PC-9 (cell line): Measurements from ENCODE around the gene ITIH5. TPM values are rescaled to one million over a fixed set of nuclear protein-coding genes. Genes with fewer than 3 reads are reported as not detected.

Experiments used
- BruUV-seq: library from RNA; stranded (reverse); fragments of 400-500 nt; replicated peaks from 2 replicates; lab custom pipeline; 2021; lab: Mats Ljungman, UMichigan
- CTCF ChIA-PET: fragments of 300-600 bp; sonication (Branson Sonifier 250); formaldehyde crosslinking; loops from one replicate; lab custom pipeline; 2022; ENCODE audit warnings: antibody characterized with exemption; lab: Charles Lee
- POLR2A ChIA-PET: fragments of 300-600 bp; sonication (Branson Sonifier 250); formaldehyde crosslinking; loops from one replicate; lab custom pipeline; 2022; ENCODE audit warnings: antibody characterized with exemption; ENCODE audit not compliant: unreplicated experiment; lab: Charles Lee
- DNase-seq, 2 experiments: peaks; one replicate each; pipeline versions ENCODE4 v3.0.0 to v3.0.0-alpha.2; 2015 to 2022; ENCODE audit warnings: mixed read lengths in 1 of 2
- H2AFZ ChIP-seq: fragments of 200-600 bp; sonication (generic); 2 replicates; pipeline ENCODE4 v1.8.1; 2017; ENCODE audit warnings: antibody characterized with exemption
- H3F3A ChIP-seq: fragments of 200-600 bp; sonication (generic); 2 replicates; pipeline ENCODE4 v1.8.1; 2017; ENCODE audit warnings: antibody characterized with exemption, mild to moderate bottlenecking, low read depth; ENCODE audit not compliant: insufficient read depth
- H3K27ac ChIP-seq: fragments of 200-600 bp; sonication (generic); 2 replicates; pipeline ENCODE4 v1.6.1; 2016; ENCODE audit warnings: mixed run types
- H3K27me3 ChIP-seq: fragments of 200-600 bp; sonication (generic); 2 replicates; pipeline ENCODE4 v1.6.1; 2016; ENCODE audit warnings: low read depth, mixed run types; ENCODE audit not compliant: insufficient read depth
- H3K36me3 ChIP-seq: fragments of 200-600 bp; sonication (generic); 2 replicates; pipeline ENCODE4 v1.6.1; 2016; ENCODE audit warnings: low read depth, mixed run types
- H3K4me1 ChIP-seq: fragments of 200-600 bp; sonication (generic); replicated peaks from 2 replicates; pipeline ENCODE4 v1.6.1; 2016; ENCODE audit warnings: mixed run types; ENCODE audit not compliant: insufficient read depth
- H3K4me2 ChIP-seq: fragments of 200-600 bp; sonication (generic); 2 replicates; pipeline ENCODE4 v1.6.1; 2017; ENCODE audit warnings: mixed run types
- H3K4me3 ChIP-seq: fragments of 200-600 bp; sonication (generic); 2 replicates; pipeline ENCODE4 v1.6.1; 2016; ENCODE audit warnings: mixed run types
- H3K79me2 ChIP-seq: fragments of 200-600 bp; sonication (generic); 2 replicates; pipeline ENCODE4 v1.6.1; 2017; ENCODE audit warnings: low read depth, mixed run types
- H3K9me2 ChIP-seq: fragments of 200-600 bp; sonication (generic); 2 replicates; pipeline ENCODE4 v1.8.1; 2017; ENCODE audit warnings: mild to moderate bottlenecking; ENCODE audit not compliant: insufficient read depth
- H3K9me3 ChIP-seq: fragments of 200-600 bp; sonication (generic); 2 replicates; pipeline ENCODE4 v1.8.1; 2016; ENCODE audit warnings: low read depth; ENCODE audit not compliant: insufficient read depth
- H4K20me1 ChIP-seq: fragments of 200-600 bp; sonication (generic); 2 replicates; pipeline ENCODE4 v1.8.1; 2017; ENCODE audit not compliant: insufficient read depth
- EZH2 ChIP-seq: fragments of 200-600 bp; sonication (generic); IDR thresholded peaks from 2 replicates; pipeline ENCODE4 v1.8.0; 2017; ENCODE audit warnings: antibody characterized with exemption, low read depth
- intact Hi-C: fragments of 100-400 bp; cut with micrococcal nuclease; formaldehyde crosslinking; loops from one replicate; pipeline ENCODE4 v1.10.0; 2022; ENCODE audit not compliant: unreplicated experiment
- total RNA-seq: library from RNA; stranded (reverse); gene quantifications from 2 replicates; pipeline ENCODE4 v1.2.3, GENCODE V29; 2021
- TF ChIP-seq, protein P1 (sequence below): fragments of 200-600 bp; sonication (generic); conservative IDR thresholded peaks from 2 replicates; pipeline ENCODE4 v1.6.1; 2017; ENCODE audit warnings: mixed run types, antibody characterized with exemption, mild to moderate bottlenecking, moderate library complexity

The ITIH5 gene
- total RNA-seq, 1 experiment from 2014 or later: not detected

GRCh38 chr10:7679256-7679655 lies 12.5 kb upstream of the ITIH5 start:
- no TSS peak for BruUV-seq
- H3K27ac ChIP-seq: no peak overlapping the region
- POLR2A ChIA-PET: no interaction called here

GRCh38 chr10:7672341-7673134 lies 5.8 kb upstream of the ITIH5 start:
- ChIA-PET POLR2A (no interaction called here), CTCF (no interaction called here)
- BruUV-seq: no TSS peak
- no peak overlapping the region for H2AFZ ChIP-seq
- DNase-seq: no peak
- no peak for TF ChIP-seq EZH2
- TF ChIP-seq, protein P1, sequence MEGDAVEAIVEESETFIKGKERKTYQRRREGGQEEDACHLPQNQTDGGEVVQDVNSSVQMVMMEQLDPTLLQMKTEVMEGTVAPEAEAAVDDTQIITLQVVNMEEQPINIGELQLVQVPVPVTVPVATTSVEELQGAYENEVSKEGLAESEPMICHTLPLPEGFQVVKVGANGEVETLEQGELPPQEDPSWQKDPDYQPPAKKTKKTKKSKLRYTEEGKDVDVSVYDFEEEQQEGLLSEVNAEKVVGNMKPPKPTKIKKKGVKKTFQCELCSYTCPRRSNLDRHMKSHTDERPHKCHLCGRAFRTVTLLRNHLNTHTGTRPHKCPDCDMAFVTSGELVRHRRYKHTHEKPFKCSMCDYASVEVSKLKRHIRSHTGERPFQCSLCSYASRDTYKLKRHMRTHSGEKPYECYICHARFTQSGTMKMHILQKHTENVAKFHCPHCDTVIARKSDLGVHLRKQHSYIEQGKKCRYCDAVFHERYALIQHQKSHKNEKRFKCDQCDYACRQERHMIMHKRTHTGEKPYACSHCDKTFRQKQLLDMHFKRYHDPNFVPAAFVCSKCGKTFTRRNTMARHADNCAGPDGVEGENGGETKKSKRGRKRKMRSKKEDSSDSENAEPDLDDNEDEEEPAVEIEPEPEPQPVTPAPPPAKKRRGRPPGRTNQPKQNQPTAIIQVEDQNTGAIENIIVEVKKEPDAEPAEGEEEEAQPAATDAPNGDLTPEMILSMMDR: no peak
- no peaks in the 10 kb centered on the region for H3K79me2 ChIP-seq
- H3K4me3 ChIP-seq: no peak overlapping the region
- H3K27me3 ChIP-seq: peaks cover 31% of the 10 kb centered on the region; the same call in 1 of the 2 replicates
- no peak overlapping the region for H3K4me2 ChIP-seq
- no peak overlapping the region for H3K27ac ChIP-seq
- H4K20me1 ChIP-seq: no peaks in the 10 kb centered on the region
- H3K36me3 ChIP-seq: no peaks in the 10 kb centered on the region
- no peaks in the 10 kb centered on the region for H3K4me1 ChIP-seq
- intact Hi-C loops: no loop called here
- no peaks in the 10 kb centered on the region for H3K9me3 ChIP-seq
- H3K9me2 ChIP-seq: no peaks in the 10 kb centered on the region
- H3F3A ChIP-seq: no peaks in the 10 kb centered on the region

More at GRCh38 chr10:7679256-7679655, 12.5 kb upstream of the ITIH5 start:
- no peaks in the 10 kb centered on the region for H3K9me3 ChIP-seq
- H3K27me3 ChIP-seq: peaks cover 11% of the 10 kb centered on the region; the same call in 1 of the 2 replicates
- intact Hi-C loops: no loop called here
- no peaks in the 10 kb centered on the region for H3K79me2 ChIP-seq
- no peaks in the 10 kb centered on the region for H3K4me1 ChIP-seq
- no peak overlapping the region for H2AFZ ChIP-seq
- CTCF ChIA-PET: no interaction called here
- no peak for DNase-seq
- H3F3A ChIP-seq: no peaks in the 10 kb centered on the region
- no peaks in the 10 kb centered on the region for H3K9me2 ChIP-seq
- no peak for TF ChIP-seq EZH2
- TF ChIP-seq, protein P1: no peak
- no peaks in the 10 kb centered on the region for H4K20me1 ChIP-seq
- no peaks in the 10 kb centered on the region for H3K36me3 ChIP-seq
- no peak overlapping the region for H3K4me2 ChIP-seq
- H3K4me3 ChIP-seq: no peak overlapping the region

DNA sequence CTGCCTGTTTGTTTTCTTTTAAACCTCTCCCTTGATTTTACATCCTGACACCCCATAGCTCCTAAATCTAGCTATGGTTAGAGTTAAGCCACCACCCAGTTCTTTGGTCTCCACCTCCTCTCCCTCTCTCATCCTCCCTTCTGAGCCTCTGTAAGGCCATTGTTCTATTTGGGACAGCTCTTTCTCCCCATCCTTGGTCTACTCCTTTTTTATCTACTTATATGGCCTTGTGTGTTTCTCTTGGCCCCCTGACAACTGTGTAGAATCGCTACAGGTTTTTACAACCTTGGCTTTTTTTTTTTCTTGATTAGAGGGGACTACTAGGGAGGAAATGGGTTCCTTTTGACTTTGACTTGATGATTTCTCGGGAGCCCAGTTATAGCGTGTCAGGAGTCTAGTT lies 3.4 kb upstream of the ITIH5 start:
- TF ChIP-seq, protein P1: no peak
- TF ChIP-seq EZH2: no peak
- H3F3A ChIP-seq: no peaks in the 10 kb centered on the region
- no peak overlapping the region for H3K4me3 ChIP-seq
- no peak overlapping the region for H2AFZ ChIP-seq
- no TSS peak for BruUV-seq
- no peak overlapping the region for H3K27ac ChIP-seq
- POLR2A ChIA-PET: no interaction called here
- no peaks in the 10 kb centered on the region for H3K9me2 ChIP-seq
- DNase-seq: no peak
- no peaks in the 10 kb centered on the region for H3K79me2 ChIP-seq
- no peaks in the 10 kb centered on the region for H4K20me1 ChIP-seq
- no peaks in the 10 kb centered on the region for H3K9me3 ChIP-seq
- intact Hi-C loops: no loop called here
- CTCF ChIA-PET: no interaction called here
- H3K4me1 ChIP-seq: no peaks in the 10 kb centered on the region
- peaks cover 32% of the 10 kb centered on the region for H3K27me3 ChIP-seq
- no peaks in the 10 kb centered on the region for H3K36me3 ChIP-seq
- H3K4me2 ChIP-seq: no peak overlapping the region
